ENCODE measurements around the gene CCDC15. TPM values are rescaled to one million over a fixed set of nuclear protein-coding genes. Genes with fewer than 3 reads are reported as not detected.
"Not testable (repeated sequence)": the region's sequence is repeated elsewhere in the genome, so short reads cannot be mapped to it uniquely, and the experiment has no call there.

Gene CCDC15
- polyA plus RNA-seq, 2 donors = 0.69 to 0.87 TPM

- H3K4me1 ChIP-seq (ENCODE audit: control insufficient read depth in 2 of 2, insufficient read depth in 2 of 2, low read length in 1 of 2) = no peaks in the 10 kb centered on the region
- H3K27me3 ChIP-seq (ENCODE audit: control insufficient read depth in 1 of 2, insufficient read depth in 2 of 2, low read length in 2 of 2) = no peaks in the 10 kb centered on the region
- H3K9me3 ChIP-seq (ENCODE audit: control insufficient read depth in 2 of 2, insufficient read depth in 1 of 2, low read depth in 1 of 2, low read length in 1 of 2) = no peaks in the 10 kb centered on the region
- no peak overlapping the region for H3K4me3 ChIP-seq (ENCODE audit: low read depth in 1 of 2, low read length in 2 of 2)
- 17 to 19% methylated on average over 5 of the region's 5 CpGs for WGBS, 2 donors
- H3K27ac ChIP-seq (ENCODE audit: low read depth in 2 of 2, low read length in 1 of 2) = no peak overlapping the region
- H3K36me3 ChIP-seq (ENCODE audit: control insufficient read depth in 2 of 2, insufficient read depth in 2 of 2, low read length in 1 of 2) = no peaks in the 10 kb centered on the region
Observed at GRCh38 chr11:124961972-124962609, 8.1 kb downstream of the CCDC15 start.

- H3K36me3 ChIP-seq (ENCODE audit: control insufficient read depth in 2 of 2, insufficient read depth in 2 of 2, low read length in 1 of 2); H3K27me3 ChIP-seq (ENCODE audit: control insufficient read depth in 1 of 2, insufficient read depth in 2 of 2, low read length in 2 of 2); H3K27ac ChIP-seq (ENCODE audit: low read depth in 2 of 2, low read length in 1 of 2); H3K9me3 ChIP-seq (ENCODE audit: control insufficient read depth in 2 of 2, insufficient read depth in 1 of 2, low read depth in 1 of 2, low read length in 1 of 2); H3K4me3 ChIP-seq (ENCODE audit: low read depth in 1 of 2, low read length in 2 of 2); H3K4me1 ChIP-seq (ENCODE audit: control insufficient read depth in 2 of 2, insufficient read depth in 2 of 2, low read length in 1 of 2): not testable (repeated sequence)
- 83 to 89% methylated on average over 13 of the region's 13 CpGs for WGBS, 2 donors
Observed at GRCh38 chr11:124968197-124968596, 14.2 kb downstream of the CCDC15 start.

GRCh38 chr11:124970925-124971324 is 16.9 kb downstream of the CCDC15 start:
- Histone ChIP-seq H3K27ac (ENCODE audit: low read depth in 2 of 2, low read length in 1 of 2) (no peak overlapping the region), H3K4me3 (ENCODE audit: low read depth in 1 of 2, low read length in 2 of 2) (no peak overlapping the region), H3K4me1 (ENCODE audit: control insufficient read depth in 2 of 2, insufficient read depth in 2 of 2, low read length in 1 of 2) (no peaks in the 10 kb centered on the region), H3K27me3 (ENCODE audit: control insufficient read depth in 1 of 2, insufficient read depth in 2 of 2, low read length in 2 of 2) (no peaks in the 10 kb centered on the region), H3K36me3 (ENCODE audit: control insufficient read depth in 2 of 2, insufficient read depth in 2 of 2, low read length in 1 of 2) (peaks cover 0 to 2% of the 10 kb centered on the region in 2 donors), H3K9me3 (ENCODE audit: control insufficient read depth in 2 of 2, insufficient read depth in 1 of 2, low read depth in 1 of 2, low read length in 1 of 2) (no peaks in the 10 kb centered on the region)
- 90 to 91% methylated on average over 2 of the region's 2 CpGs for WGBS, 2 donors

GRCh38 chr11:124971810-124972209 is 17.8 kb downstream of the CCDC15 start:
- Histone ChIP-seq H3K9me3 (ENCODE audit: control insufficient read depth in 2 of 2, insufficient read depth in 1 of 2, low read depth in 1 of 2, low read length in 1 of 2) (no peaks in the 10 kb centered on the region), H3K27ac (ENCODE audit: low read depth in 2 of 2, low read length in 1 of 2) (no peak overlapping the region), H3K4me3 (ENCODE audit: low read depth in 1 of 2, low read length in 2 of 2) (no peak overlapping the region), H3K27me3 (ENCODE audit: control insufficient read depth in 1 of 2, insufficient read depth in 2 of 2, low read length in 2 of 2) (no peaks in the 10 kb centered on the region), H3K4me1 (ENCODE audit: control insufficient read depth in 2 of 2, insufficient read depth in 2 of 2, low read length in 1 of 2) (no peaks in the 10 kb centered on the region), H3K36me3 (ENCODE audit: control insufficient read depth in 2 of 2, insufficient read depth in 2 of 2, low read length in 1 of 2) (peaks cover 0 to 2% of the 10 kb centered on the region in 2 donors)
- WGBS, 2 donors = 71 to 79% methylated on average over 2 of the region's 2 CpGs

- no peaks in the 10 kb centered on the region for H3K27me3 ChIP-seq (ENCODE audit: control insufficient read depth in 1 of 2, insufficient read depth in 2 of 2, low read length in 2 of 2)
- no peak overlapping the region for H3K27ac ChIP-seq (ENCODE audit: low read depth in 2 of 2, low read length in 1 of 2)
- H3K4me1 ChIP-seq (ENCODE audit: control insufficient read depth in 2 of 2, insufficient read depth in 2 of 2, low read length in 1 of 2) = no peaks in the 10 kb centered on the region
- no peak overlapping the region for H3K4me3 ChIP-seq (ENCODE audit: low read depth in 1 of 2, low read length in 2 of 2)
- no peaks in the 10 kb centered on the region for H3K36me3 ChIP-seq (ENCODE audit: control insufficient read depth in 2 of 2, insufficient read depth in 2 of 2, low read length in 1 of 2)
- H3K9me3 ChIP-seq (ENCODE audit: control insufficient read depth in 2 of 2, insufficient read depth in 1 of 2, low read depth in 1 of 2, low read length in 1 of 2) = peaks cover 0 to under 1% of the 10 kb centered on the region in 2 donors
- 82 to 91% methylated on average over 3 of the region's 3 CpGs for WGBS, 2 donors
Observed at GRCh38 chr11:124976531-124976930, 22.5 kb downstream of the CCDC15 start.

- H3K27ac ChIP-seq (ENCODE audit: low read depth in 2 of 2, low read length in 1 of 2) = no peak overlapping the region
- WGBS, 2 donors = 75 to 83% methylated on average over 2 of the region's 2 CpGs
- H3K4me1 ChIP-seq (ENCODE audit: control insufficient read depth in 2 of 2, insufficient read depth in 2 of 2, low read length in 1 of 2) = no peaks in the 10 kb centered on the region
- no peak overlapping the region for H3K4me3 ChIP-seq (ENCODE audit: low read depth in 1 of 2, low read length in 2 of 2)
- H3K36me3 ChIP-seq (ENCODE audit: control insufficient read depth in 2 of 2, insufficient read depth in 2 of 2, low read length in 1 of 2) = no peaks in the 10 kb centered on the region
- H3K9me3 ChIP-seq (ENCODE audit: control insufficient read depth in 2 of 2, insufficient read depth in 1 of 2, low read depth in 1 of 2, low read length in 1 of 2) = peaks cover 0 to 3% of the 10 kb centered on the region in 2 donors
- no peaks in the 10 kb centered on the region for H3K27me3 ChIP-seq (ENCODE audit: control insufficient read depth in 1 of 2, insufficient read depth in 2 of 2, low read length in 2 of 2)
Observed at GRCh38 chr11:124977006-124977405, 23.0 kb downstream of the CCDC15 start.

- H3K4me1 ChIP-seq (ENCODE audit: control insufficient read depth in 2 of 2, insufficient read depth in 2 of 2, low read length in 1 of 2) = no peaks in the 10 kb centered on the region
- H3K27me3 ChIP-seq (ENCODE audit: control insufficient read depth in 1 of 2, insufficient read depth in 2 of 2, low read length in 2 of 2) = no peaks in the 10 kb centered on the region
- WGBS, 2 donors = 93% methylated on average over 2 of the region's 2 CpGs
- peaks cover 0 to 3% of the 10 kb centered on the region in 2 donors for H3K9me3 ChIP-seq (ENCODE audit: control insufficient read depth in 2 of 2, insufficient read depth in 1 of 2, low read depth in 1 of 2, low read length in 1 of 2)
- no peak overlapping the region for H3K4me3 ChIP-seq (ENCODE audit: low read depth in 1 of 2, low read length in 2 of 2)
- no peaks in the 10 kb centered on the region for H3K36me3 ChIP-seq (ENCODE audit: control insufficient read depth in 2 of 2, insufficient read depth in 2 of 2, low read length in 1 of 2)
- no peak overlapping the region for H3K27ac ChIP-seq (ENCODE audit: low read depth in 2 of 2, low read length in 1 of 2)
Observed at GRCh38 chr11:124978316-124978715, 24.3 kb downstream of the CCDC15 start.

- H3K4me1 ChIP-seq (ENCODE audit: control insufficient read depth in 2 of 2, insufficient read depth in 2 of 2, low read length in 1 of 2) = no peaks in the 10 kb centered on the region
- no peaks in the 10 kb centered on the region for H3K27me3 ChIP-seq (ENCODE audit: control insufficient read depth in 1 of 2, insufficient read depth in 2 of 2, low read length in 2 of 2)
- H3K9me3 ChIP-seq (ENCODE audit: control insufficient read depth in 2 of 2, insufficient read depth in 1 of 2, low read depth in 1 of 2, low read length in 1 of 2) = peaks cover 0 to 3% of the 10 kb centered on the region in 2 donors
- H3K27ac ChIP-seq (ENCODE audit: low read depth in 2 of 2, low read length in 1 of 2) = no peak overlapping the region
- H3K36me3 ChIP-seq (ENCODE audit: control insufficient read depth in 2 of 2, insufficient read depth in 2 of 2, low read length in 1 of 2) = peaks cover 0 to 3% of the 10 kb centered on the region in 2 donors
- no peak overlapping the region for H3K4me3 ChIP-seq (ENCODE audit: low read depth in 1 of 2, low read length in 2 of 2)
Observed at GRCh38 chr11:124982043-124982442, 28.0 kb downstream of the CCDC15 start.

GRCh38 chr11:124983674-124984511 is 29.9 kb downstream of the CCDC15 start:
- no peak overlapping the region for H3K4me3 ChIP-seq (ENCODE audit: low read depth in 1 of 2, low read length in 2 of 2)
- peaks cover 0 to 3% of the 10 kb centered on the region in 2 donors for H3K36me3 ChIP-seq (ENCODE audit: control insufficient read depth in 2 of 2, insufficient read depth in 2 of 2, low read length in 1 of 2)
- no peak overlapping the region for H3K27ac ChIP-seq (ENCODE audit: low read depth in 2 of 2, low read length in 1 of 2)
- no peaks in the 10 kb centered on the region for H3K27me3 ChIP-seq (ENCODE audit: control insufficient read depth in 1 of 2, insufficient read depth in 2 of 2, low read length in 2 of 2)
- 96 to 97% methylated on average over 17 of the region's 17 CpGs for WGBS, 2 donors
- H3K4me1 ChIP-seq (ENCODE audit: control insufficient read depth in 2 of 2, insufficient read depth in 2 of 2, low read length in 1 of 2) = no peaks in the 10 kb centered on the region
- peaks cover 0 to 3% of the 10 kb centered on the region in 2 donors for H3K9me3 ChIP-seq (ENCODE audit: control insufficient read depth in 2 of 2, insufficient read depth in 1 of 2, low read depth in 1 of 2, low read length in 1 of 2)

- WGBS, 2 donors = 95% methylated on average over 3 of the region's 3 CpGs
- Histone ChIP-seq H3K27me3 (ENCODE audit: control insufficient read depth in 1 of 2, insufficient read depth in 2 of 2, low read length in 2 of 2) (no peaks in the 10 kb centered on the region), H3K36me3 (ENCODE audit: control insufficient read depth in 2 of 2, insufficient read depth in 2 of 2, low read length in 1 of 2) (peaks cover 0 to 3% of the 10 kb centered on the region in 2 donors), H3K9me3 (ENCODE audit: control insufficient read depth in 2 of 2, insufficient read depth in 1 of 2, low read depth in 1 of 2, low read length in 1 of 2) (peaks cover 0 to 3% of the 10 kb centered on the region in 2 donors), H3K4me3 (ENCODE audit: low read depth in 1 of 2, low read length in 2 of 2) (no peak overlapping the region), H3K4me1 (ENCODE audit: control insufficient read depth in 2 of 2, insufficient read depth in 2 of 2, low read length in 1 of 2) (no peaks in the 10 kb centered on the region), H3K27ac (ENCODE audit: low read depth in 2 of 2, low read length in 1 of 2) (no peak overlapping the region)
Observed at GRCh38 chr11:124984512-124984854, 30.5 kb downstream of the CCDC15 start.
